Measurements from ENCODE around the gene CEP350.

CEP350 gene

DNA sequence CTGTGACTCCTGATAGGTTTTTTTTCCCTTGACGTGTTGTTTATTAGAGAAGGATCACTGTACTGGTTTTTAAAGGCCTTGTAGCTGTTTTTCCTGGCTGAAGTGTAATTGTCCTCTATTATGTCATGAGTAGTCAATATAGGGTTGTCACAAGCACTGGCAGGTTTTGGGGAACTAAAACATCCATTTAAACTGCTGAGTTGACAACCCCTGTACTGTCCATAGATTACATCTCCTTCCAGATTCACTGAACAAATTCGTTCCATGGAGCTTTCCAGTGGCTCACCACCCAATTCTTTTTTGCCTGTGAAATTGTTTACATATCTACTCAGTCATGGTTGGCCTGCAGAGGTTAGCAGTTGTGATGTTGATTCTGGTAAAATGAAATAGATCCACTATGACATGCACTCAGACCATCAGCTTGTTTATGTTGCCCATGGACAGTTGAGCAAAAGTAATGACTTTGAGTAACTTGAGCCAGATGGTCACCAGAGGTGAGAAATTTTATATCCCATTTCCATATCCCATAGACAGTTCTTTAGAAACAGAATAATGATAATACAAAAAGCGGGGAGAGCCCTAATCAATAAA is 140.2 kb downstream of the CEP350 start:
- Histone ChIP-seq H4K8ac (ENCODE audit: low read depth, low read length) (no peak overlapping the region), H3K79me1 (ENCODE audit: low read length) (no peaks in the 10 kb centered on the region), H3K4ac (ENCODE audit: low read depth, low read length) (no peak overlapping the region), H3K4me2 (ENCODE audit: low read length) (no peak overlapping the region), H2BK120ac (ENCODE audit: low read depth, low read length) (no peak overlapping the region), H3K79me2 (ENCODE audit: control insufficient read depth, insufficient read depth, low read length) (no peaks in the 10 kb centered on the region), H3K23ac (ENCODE audit: low read length) (no peak overlapping the region), H4K5ac (ENCODE audit: low read length) (no peak overlapping the region), H2AK5ac (ENCODE audit: low read length) (no peak overlapping the region), H2BK15ac (replicated peaks; ENCODE audit: low read depth) (no peak overlapping the region), H3K56ac (ENCODE audit: low read length) (no peak overlapping the region), H3K4me3 (ENCODE audit: low read length) (no peak overlapping the region), H3K27ac (ENCODE audit: low read depth, low read length) (no peak overlapping the region), H3K27me3 (ENCODE audit: insufficient read depth, low read length, poor library complexity) (no peaks in the 10 kb centered on the region), H3K4me1 (ENCODE audit: control insufficient read depth, low read depth, low read length) (no peaks in the 10 kb centered on the region), H3K9ac (ENCODE audit: low read length) (no peak overlapping the region), H3K36me3 (ENCODE audit: control insufficient read depth, insufficient read depth, low read length) (peaks cover 4% of the 10 kb centered on the region), H2BK5ac (ENCODE audit: low read length) (no peak overlapping the region), H3K18ac (ENCODE audit: low read length) (no peak overlapping the region)
- no CpG with 5 or more reads among the region's 3 CpGs for WGBS (ENCODE audit: extremely low coverage, insufficient coverage, low lambda C conversion rate)
- no peak for DNase-seq

DNA sequence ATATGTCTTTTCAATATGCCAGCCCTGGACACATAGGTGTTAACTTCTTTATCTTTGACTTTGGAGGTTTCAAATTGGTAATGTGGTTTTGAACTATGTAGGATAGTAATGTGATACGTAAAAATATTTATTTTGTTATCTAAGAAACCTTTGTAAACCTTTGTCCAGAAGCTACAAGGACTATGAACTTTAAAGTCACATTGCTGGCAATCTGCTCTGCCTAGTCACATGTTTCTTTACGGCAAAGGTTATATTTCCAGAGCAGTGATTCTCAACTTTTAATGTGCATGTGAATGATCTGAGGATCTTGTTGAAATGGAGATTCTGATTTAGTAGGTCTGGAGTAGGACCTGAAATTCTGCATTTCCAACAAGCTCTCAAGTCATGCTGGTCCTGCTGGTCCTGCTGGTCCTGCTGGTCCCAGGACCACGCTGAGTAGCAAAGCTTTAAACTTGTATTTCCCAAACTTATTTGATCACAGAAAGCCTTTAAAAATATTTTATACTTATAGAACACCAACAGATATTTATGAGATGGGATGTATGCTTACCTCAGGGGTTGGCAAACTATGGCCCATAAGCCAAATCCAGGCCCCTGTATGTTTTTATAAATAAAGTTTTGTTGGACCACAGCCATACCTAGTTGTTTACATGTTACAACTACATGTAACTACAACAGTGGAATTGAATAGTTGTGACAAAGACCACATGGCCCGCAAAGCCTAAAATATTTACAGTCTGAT is 142.1 kb downstream of the CEP350 start:
- no peak overlapping the region for H2BK5ac ChIP-seq (ENCODE audit: low read length)
- no peak overlapping the region for H3K4me3 ChIP-seq (ENCODE audit: low read length)
- no peaks in the 10 kb centered on the region for H3K4me1 ChIP-seq (ENCODE audit: control insufficient read depth, low read depth, low read length)
- H3K4me2 ChIP-seq (ENCODE audit: low read length): no peak overlapping the region
- no peak overlapping the region for H3K23ac ChIP-seq (ENCODE audit: low read length)
- H3K79me2 ChIP-seq (ENCODE audit: control insufficient read depth, insufficient read depth, low read length): no peaks in the 10 kb centered on the region
- no peaks in the 10 kb centered on the region for H3K27me3 ChIP-seq (ENCODE audit: insufficient read depth, low read length, poor library complexity)
- no peak overlapping the region for H2BK15ac ChIP-seq (replicated peaks; ENCODE audit: low read depth)
- DNase-seq: no peak
- H3K9ac ChIP-seq (ENCODE audit: low read length): no peak overlapping the region
- no peak overlapping the region for H4K5ac ChIP-seq (ENCODE audit: low read length)
- 100% methylated on average over 1 of the region's 4 CpGs for WGBS (ENCODE audit: extremely low coverage, insufficient coverage, low lambda C conversion rate)
- no peak overlapping the region for H2BK120ac ChIP-seq (ENCODE audit: low read depth, low read length)
- no peak overlapping the region for H3K27ac ChIP-seq (ENCODE audit: low read depth, low read length)
- no peak overlapping the region for H3K56ac ChIP-seq (ENCODE audit: low read length)
- no peak overlapping the region for H3K4ac ChIP-seq (ENCODE audit: low read depth, low read length)
- no peak overlapping the region for H4K8ac ChIP-seq (ENCODE audit: low read depth, low read length)
- H2AK5ac ChIP-seq (ENCODE audit: low read length): no peak overlapping the region
- peaks cover 5% of the 10 kb centered on the region for H3K36me3 ChIP-seq (ENCODE audit: control insufficient read depth, insufficient read depth, low read length)
- no peaks in the 10 kb centered on the region for H3K79me1 ChIP-seq (ENCODE audit: low read length)
- H3K18ac ChIP-seq (ENCODE audit: low read length): no peak overlapping the region

DNA sequence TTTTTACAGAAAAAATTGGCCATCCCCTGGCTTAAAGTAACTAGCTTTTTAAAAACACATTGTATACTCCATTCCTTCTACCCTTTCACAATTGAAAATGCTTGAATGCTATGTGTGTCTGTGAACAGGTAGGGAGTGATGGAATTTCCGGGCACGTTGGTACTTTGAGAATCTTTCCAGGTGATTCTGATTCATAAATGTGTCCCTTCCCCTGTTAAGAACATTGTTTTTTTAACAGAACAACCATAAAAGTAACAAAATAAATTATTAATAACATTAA is 142.7 kb downstream of the CEP350 start:
- H4K5ac ChIP-seq (ENCODE audit: low read length): no peak overlapping the region
- H3K56ac ChIP-seq (ENCODE audit: low read length): no peak overlapping the region
- H3K36me3 ChIP-seq (ENCODE audit: control insufficient read depth, insufficient read depth, low read length): peaks cover 5% of the 10 kb centered on the region
- no peaks in the 10 kb centered on the region for H3K79me2 ChIP-seq (ENCODE audit: control insufficient read depth, insufficient read depth, low read length)
- no CpG with 5 or more reads among the region's 2 CpGs for WGBS (ENCODE audit: extremely low coverage, insufficient coverage, low lambda C conversion rate)
- no peak for DNase-seq
- no peak overlapping the region for H4K8ac ChIP-seq (ENCODE audit: low read depth, low read length)
- no peak overlapping the region for H3K27ac ChIP-seq (ENCODE audit: low read depth, low read length)
- H3K4me3 ChIP-seq (ENCODE audit: low read length): no peak overlapping the region
- H3K4me2 ChIP-seq (ENCODE audit: low read length): no peak overlapping the region
- H3K4ac ChIP-seq (ENCODE audit: low read depth, low read length): no peak overlapping the region
- no peaks in the 10 kb centered on the region for H3K79me1 ChIP-seq (ENCODE audit: low read length)
- H3K18ac ChIP-seq (ENCODE audit: low read length): no peak overlapping the region
- H2BK5ac ChIP-seq (ENCODE audit: low read length): no peak overlapping the region
- H3K4me1 ChIP-seq (ENCODE audit: control insufficient read depth, low read depth, low read length): no peaks in the 10 kb centered on the region
- H3K9ac ChIP-seq (ENCODE audit: low read length): no peak overlapping the region
- no peak overlapping the region for H2BK15ac ChIP-seq (replicated peaks; ENCODE audit: low read depth)
- no peaks in the 10 kb centered on the region for H3K27me3 ChIP-seq (ENCODE audit: insufficient read depth, low read length, poor library complexity)
- H2BK120ac ChIP-seq (ENCODE audit: low read depth, low read length): no peak overlapping the region
- no peak overlapping the region for H3K23ac ChIP-seq (ENCODE audit: low read length)
- no peak overlapping the region for H2AK5ac ChIP-seq (ENCODE audit: low read length)

DNA sequence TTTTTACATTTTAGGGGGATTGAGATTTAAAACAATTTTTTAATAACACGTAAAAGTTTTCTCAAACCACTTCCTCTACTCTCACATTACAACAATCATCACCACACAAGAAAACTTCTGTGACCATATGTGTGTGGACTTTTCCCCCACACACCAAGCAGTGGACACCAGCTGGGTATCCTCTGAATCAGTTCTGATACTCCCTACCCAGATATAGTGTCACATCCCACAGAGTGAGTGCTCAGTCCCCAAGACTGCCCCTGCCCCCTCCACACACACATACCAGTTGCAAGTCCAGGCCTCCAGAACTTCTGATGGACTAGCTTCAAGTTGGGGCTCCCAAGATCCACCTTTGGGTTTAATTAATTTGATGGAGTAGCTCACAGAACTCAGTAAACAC is 146.8 kb downstream of the CEP350 start:
- no peak overlapping the region for H3K9ac ChIP-seq (ENCODE audit: low read length)
- H3K79me2 ChIP-seq (ENCODE audit: control insufficient read depth, insufficient read depth, low read length): no peaks in the 10 kb centered on the region
- H3K56ac ChIP-seq (ENCODE audit: low read length): no peak overlapping the region
- no peaks in the 10 kb centered on the region for H3K79me1 ChIP-seq (ENCODE audit: low read length)
- DNase-seq: no peak
- H3K36me3 ChIP-seq (ENCODE audit: control insufficient read depth, insufficient read depth, low read length): peaks cover 1% of the 10 kb centered on the region
- no peak overlapping the region for H2BK120ac ChIP-seq (ENCODE audit: low read depth, low read length)
- H3K27ac ChIP-seq (ENCODE audit: low read depth, low read length): no peak overlapping the region
- no peak overlapping the region for H3K4ac ChIP-seq (ENCODE audit: low read depth, low read length)
- H2BK15ac ChIP-seq (replicated peaks; ENCODE audit: low read depth): no peak overlapping the region
- H3K27me3 ChIP-seq (ENCODE audit: insufficient read depth, low read length, poor library complexity): no peaks in the 10 kb centered on the region
- H3K23ac ChIP-seq (ENCODE audit: low read length): no peak overlapping the region
- H2BK5ac ChIP-seq (ENCODE audit: low read length): no peak overlapping the region
- no peak overlapping the region for H3K4me2 ChIP-seq (ENCODE audit: low read length)
- no peak overlapping the region for H4K5ac ChIP-seq (ENCODE audit: low read length)
- no peak overlapping the region for H4K8ac ChIP-seq (ENCODE audit: low read depth, low read length)
- H3K4me3 ChIP-seq (ENCODE audit: low read length): no peak overlapping the region
- no peaks in the 10 kb centered on the region for H3K4me1 ChIP-seq (ENCODE audit: control insufficient read depth, low read depth, low read length)
- WGBS (ENCODE audit: extremely low coverage, insufficient coverage, low lambda C conversion rate): no CpG with 5 or more reads among the region's 1 CpG
- H2AK5ac ChIP-seq (ENCODE audit: low read length): no peak overlapping the region
- H3K18ac ChIP-seq (ENCODE audit: low read length): no peak overlapping the region

DNA sequence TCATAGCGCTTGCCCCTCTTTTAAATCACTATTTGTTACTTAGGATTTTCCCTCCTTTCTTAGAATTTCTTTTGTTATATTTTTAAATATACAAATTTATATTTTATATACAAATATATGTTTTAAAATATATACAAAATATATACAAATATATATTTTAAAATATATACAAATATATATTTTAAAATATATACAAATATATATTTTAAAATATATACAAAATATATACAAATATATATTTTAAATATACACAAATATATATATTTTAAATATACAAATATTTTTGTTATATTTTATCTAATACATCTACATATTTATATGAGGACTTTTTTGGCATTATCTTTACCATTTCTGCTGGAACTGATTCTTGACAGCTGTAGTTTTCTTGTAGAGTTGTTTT is 149.2 kb downstream of the CEP350 start:
- Histone ChIP-seq H3K79me2 (ENCODE audit: control insufficient read depth, insufficient read depth, low read length) (no peaks in the 10 kb centered on the region), H3K4me3 (ENCODE audit: low read length) (no peak overlapping the region), H3K36me3 (ENCODE audit: control insufficient read depth, insufficient read depth, low read length) (peaks cover 1% of the 10 kb centered on the region)

DNA sequence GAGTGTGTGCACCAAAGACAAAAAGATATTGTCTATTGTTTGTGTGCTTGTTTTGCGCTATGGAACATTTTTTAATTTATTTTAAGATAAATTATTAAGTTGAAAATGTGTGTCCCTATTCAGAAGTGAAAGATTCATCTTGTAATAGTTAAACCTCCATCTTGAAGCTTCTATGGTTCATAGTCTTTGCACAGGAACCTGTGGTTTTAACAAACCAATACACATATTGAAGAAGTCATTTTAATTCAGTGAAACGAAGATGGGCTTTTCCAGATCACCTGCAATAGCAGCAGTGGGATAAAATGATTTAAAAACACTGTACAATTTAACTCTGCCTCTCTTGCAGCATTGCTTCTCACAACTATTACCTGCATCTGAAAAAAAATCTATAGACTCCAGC is 157.5 kb downstream of the CEP350 start:
- WGBS (ENCODE audit: extremely low coverage, insufficient coverage, low lambda C conversion rate): 100% methylated on average over 1 of the region's 2 CpGs
- Histone ChIP-seq H3K79me2 (ENCODE audit: control insufficient read depth, insufficient read depth, low read length) (no peaks in the 10 kb centered on the region), H3K56ac (ENCODE audit: low read length) (no peak overlapping the region), H2AK5ac (ENCODE audit: low read length) (no peak overlapping the region), H2BK5ac (ENCODE audit: low read length) (no peak overlapping the region), H3K36me3 (ENCODE audit: control insufficient read depth, insufficient read depth, low read length) (peaks cover 1% of the 10 kb centered on the region), H3K4ac (ENCODE audit: low read depth, low read length) (no peak overlapping the region), H3K4me2 (ENCODE audit: low read length) (no peak overlapping the region), H3K23ac (ENCODE audit: low read length) (no peak overlapping the region), H2BK15ac (replicated peaks; ENCODE audit: low read depth) (no peak overlapping the region), H3K27me3 (ENCODE audit: insufficient read depth, low read length, poor library complexity) (no peaks in the 10 kb centered on the region), H3K79me1 (ENCODE audit: low read length) (no peaks in the 10 kb centered on the region), H3K27ac (ENCODE audit: low read depth, low read length) (no peak overlapping the region), H3K4me3 (ENCODE audit: low read length) (no peak overlapping the region), H2BK120ac (ENCODE audit: low read depth, low read length) (no peak overlapping the region), H4K5ac (ENCODE audit: low read length) (no peak overlapping the region), H3K4me1 (ENCODE audit: control insufficient read depth, low read depth, low read length) (no peaks in the 10 kb centered on the region), H3K9ac (ENCODE audit: low read length) (no peak overlapping the region), H4K8ac (ENCODE audit: low read depth, low read length) (no peak overlapping the region), H3K18ac (ENCODE audit: low read length) (no peak overlapping the region)
- no peak for DNase-seq

More for the DNA sequence above, 149.2 kb downstream of the CEP350 start:
- Histone ChIP-seq H3K4me2 (ENCODE audit: low read length) (no peak overlapping the region), H3K23ac (ENCODE audit: low read length) (no peak overlapping the region), H3K18ac (ENCODE audit: low read length) (no peak overlapping the region), H2BK15ac (replicated peaks; ENCODE audit: low read depth) (no peak overlapping the region), H3K4ac (ENCODE audit: low read depth, low read length) (no peak overlapping the region), H2BK120ac (ENCODE audit: low read depth, low read length) (no peak overlapping the region), H3K4me1 (ENCODE audit: control insufficient read depth, low read depth, low read length) (no peaks in the 10 kb centered on the region), H3K27ac (ENCODE audit: low read depth, low read length) (no peak overlapping the region), H3K27me3 (ENCODE audit: insufficient read depth, low read length, poor library complexity) (no peaks in the 10 kb centered on the region), H4K8ac (ENCODE audit: low read depth, low read length) (no peak overlapping the region), H3K56ac (ENCODE audit: low read length) (no peak overlapping the region), H4K5ac (ENCODE audit: low read length) (no peak overlapping the region), H2BK5ac (ENCODE audit: low read length) (no peak overlapping the region), H3K79me1 (ENCODE audit: low read length) (no peaks in the 10 kb centered on the region), H2AK5ac (ENCODE audit: low read length) (no peak overlapping the region), H3K9ac (ENCODE audit: low read length) (no peak overlapping the region)
- WGBS (ENCODE audit: extremely low coverage, insufficient coverage, low lambda C conversion rate): no CpG with 5 or more reads among the region's 1 CpG
- no peak for DNase-seq

Data from mesendoderm (in vitro differentiated cells).